GM23338 (cell line): ENCODE results near the gene SNRPA1. TPM values are rescaled to one million over a fixed set of nuclear protein-coding genes. Genes with fewer than 3 reads are reported as not detected.

Experiments used
- ATAC-seq: fragments of 200-7000 bp; cut with Tn5 transposase; 3 replicates; pipeline ENCODE4 v1.9.1; 2020
- DNase-seq: peaks from one replicate; pipeline ENCODE4 v3.0.0-alpha.2; 2015; ENCODE audit warnings: low spot score
- H2AFZ ChIP-seq: fragments of 200-600 bp; sonication (generic); 2 replicates; pipeline ENCODE4 v1.8.0; 2016; ENCODE audit warnings: antibody characterized with exemption, mild to moderate bottlenecking, moderate library complexity
- H3F3A ChIP-seq: fragments of 200-600 bp; sonication (generic); replicated peaks from 2 replicates; pipeline ENCODE4 v1.8.0; 2017; ENCODE audit warnings: antibody characterized with exemption, mixed run types, low read depth
- H3K27ac ChIP-seq: fragments of 200-600 bp; sonication (generic); 2 replicates; pipeline ENCODE4 v1.6.1; 2016; ENCODE audit warnings: low read depth
- H3K27me3 ChIP-seq: fragments of 200-600 bp; sonication (generic); 2 replicates; pipeline ENCODE4 v1.8.0; 2016; ENCODE audit warnings: mild to moderate bottlenecking, mixed run types, moderate library complexity; ENCODE audit not compliant: insufficient read depth
- H3K36me3 ChIP-seq: fragments of 200-600 bp; sonication (generic); 2 replicates; pipeline ENCODE4 v1.8.0; 2016; ENCODE audit warnings: mild to moderate bottlenecking; ENCODE audit not compliant: insufficient read depth
- H3K4me1 ChIP-seq: fragments of 200-600 bp; sonication (generic); 2 replicates; pipeline ENCODE4 v1.8.0; 2016; ENCODE audit warnings: mild to moderate bottlenecking, moderate library complexity; ENCODE audit not compliant: insufficient read depth
- H3K4me2 ChIP-seq: fragments of 200-600 bp; sonication (generic); 2 replicates; pipeline ENCODE4 v1.7.1; 2017; ENCODE audit warnings: mixed run types
- H3K4me3 ChIP-seq: fragments of 200-600 bp; sonication (generic); 2 replicates; pipeline ENCODE4 v1.6.1; 2016; ENCODE audit warnings: mixed run types
- H3K79me2 ChIP-seq: fragments of 200-600 bp; sonication (generic); replicated peaks from 2 replicates; pipeline ENCODE4 v1.8.0; 2017; ENCODE audit warnings: mild to moderate bottlenecking; ENCODE audit not compliant: insufficient read depth
- H3K9me2 ChIP-seq: fragments of 200-600 bp; sonication (generic); 2 replicates; pipeline ENCODE4 v1.8.0; 2017; ENCODE audit not compliant: insufficient read depth
- H4K20me1 ChIP-seq: fragments of 200-600 bp; sonication (generic); replicated peaks from 2 replicates; pipeline ENCODE4 v1.8.0; 2017; ENCODE audit warnings: mild to moderate bottlenecking; ENCODE audit not compliant: insufficient read depth
- H3K27ac Mint-ChIP-seq: 2 replicates; pipeline ENCODE4 v1.8.0; 2020; ENCODE audit warnings: inconsistent platforms, mild to moderate bottlenecking, moderate library complexity, mixed read lengths
- H3K27me3 Mint-ChIP-seq: 3 replicates; pipeline ENCODE4 v1.8.0; 2022; ENCODE audit warnings: low read depth, mild to moderate bottlenecking, moderate library complexity, mixed read lengths, inconsistent platforms; ENCODE audit not compliant: insufficient read depth, poor library complexity
- H3K36me3 Mint-ChIP-seq: 3 replicates; pipeline ENCODE4 v1.8.0; 2021; ENCODE audit warnings: low read depth, mild to moderate bottlenecking, inconsistent platforms, moderate library complexity, mixed read lengths
- H3K4me1 Mint-ChIP-seq: 3 replicates; pipeline ENCODE4 v1.8.0; 2020; ENCODE audit warnings: mild to moderate bottlenecking, inconsistent platforms, mixed read lengths
- H3K4me3 Mint-ChIP-seq: 3 replicates; pipeline ENCODE4 v1.8.0; 2021; ENCODE audit warnings: moderate library complexity, mild to moderate bottlenecking, inconsistent platforms, mixed read lengths
- H3K9me3 Mint-ChIP-seq: 3 replicates; pipeline ENCODE4 v1.8.0; 2020; ENCODE audit warnings: moderate library complexity, mild to moderate bottlenecking, inconsistent platforms, mixed read lengths
- EZH2 ChIP-seq: fragments of 200-600 bp; sonication (generic); IDR thresholded peaks from one replicate; pipeline ENCODE4 v1.8.0; 2017; ENCODE audit warnings: antibody characterized with exemption, mild to moderate bottlenecking, low read depth; ENCODE audit not compliant: unreplicated experiment
- polyA plus RNA-seq: library from polyadenylated mRNA; unstranded; fragments of >200 nt; fragmentation: Nextera tagmentation; extraction: Ambion mirVana; gene quantifications from 2 replicates; pipeline ENCODE4 v1.2.1, GENCODE V29; 2016
- total RNA-seq: library from RNA; depleted of rRNA; stranded (reverse); fragments of >200 nt; shearing (Covaris generic); gene quantifications from 2 replicates; pipeline ENCODE4 v1.2.3, GENCODE V29; 2014
- TF ChIP-seq, protein P1 (sequence below), 2 experiments: fragments of 200-600 bp in 1 of 2; sonication (generic) in 1 of 2; conservative IDR thresholded peaks; 2 replicates each; pipeline versions ENCODE4 v1.5.1 to v1.6.1; 2016 to 2017; ENCODE audit warnings: antibody characterized with exemption in 2 of 2, low read depth in 2 of 2, mild to moderate bottlenecking in 2 of 2, moderate library complexity in 1 of 2
- TF ChIP-seq, protein P2 (sequence below): fragments of 250-450 bp; sonication (Bioruptor Pico); IDR thresholded peaks from 2 replicates; pipeline ENCODE4 v1.5.0; 2020; ENCODE audit warnings: mild to moderate bottlenecking, moderate library complexity

SNRPA1 gene
- total and polyA plus RNA-seq, 2 experiments from 2014 or later, result 170 to 361 TPM

DNA sequence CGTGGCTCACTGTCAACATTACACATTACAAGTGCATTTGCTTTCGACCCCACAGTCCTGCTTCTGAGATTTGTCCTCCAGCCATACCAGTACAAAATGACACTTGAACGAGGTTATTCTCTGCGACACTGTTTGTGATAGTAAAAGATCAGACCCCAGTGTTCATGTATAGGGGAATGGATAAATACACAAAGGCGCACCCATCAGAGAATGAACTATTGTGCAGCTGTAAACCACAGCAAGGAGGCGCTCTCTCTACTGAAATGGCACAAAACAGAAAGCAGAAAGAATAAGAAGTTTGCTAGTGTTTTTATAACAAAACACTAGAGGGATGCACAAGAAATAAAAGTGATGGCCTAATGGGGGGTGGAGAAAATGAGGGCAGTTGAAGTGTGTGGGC, 38.3 kb downstream of the SNRPA1 start:
- H2AFZ ChIP-seq, result no peak overlapping the region
- Mint-ChIP-seq H3K27me3 (peaks cover 14% of the 10 kb centered on the region), H3K9me3 (no peaks in the 10 kb centered on the region), H3K4me3 (no peak overlapping the region), H3K36me3 (no peaks in the 10 kb centered on the region), H3K4me1 (peaks cover 40% of the 10 kb centered on the region), H3K27ac (no peak overlapping the region)
- H3K4me1 ChIP-seq, result peaks cover 8% of the 10 kb centered on the region
- no peak for ATAC-seq
- H4K20me1 ChIP-seq, result no peaks in the 10 kb centered on the region
- peaks cover 17% of the 10 kb centered on the region for H3K27me3 ChIP-seq
- peaks cover 4% of the 10 kb centered on the region; the same call in 1 of the 2 replicates for H3F3A ChIP-seq
- no peaks in the 10 kb centered on the region for H3K9me2 ChIP-seq
- no peak overlapping the region for H3K4me2 ChIP-seq
- peak; percentile 52 for DNase-seq
- no peak overlapping the region for H3K27ac ChIP-seq
- no peaks in the 10 kb centered on the region for H3K36me3 ChIP-seq
- no peaks in the 10 kb centered on the region for H3K79me2 ChIP-seq
- TF ChIP-seq, protein P1, sequence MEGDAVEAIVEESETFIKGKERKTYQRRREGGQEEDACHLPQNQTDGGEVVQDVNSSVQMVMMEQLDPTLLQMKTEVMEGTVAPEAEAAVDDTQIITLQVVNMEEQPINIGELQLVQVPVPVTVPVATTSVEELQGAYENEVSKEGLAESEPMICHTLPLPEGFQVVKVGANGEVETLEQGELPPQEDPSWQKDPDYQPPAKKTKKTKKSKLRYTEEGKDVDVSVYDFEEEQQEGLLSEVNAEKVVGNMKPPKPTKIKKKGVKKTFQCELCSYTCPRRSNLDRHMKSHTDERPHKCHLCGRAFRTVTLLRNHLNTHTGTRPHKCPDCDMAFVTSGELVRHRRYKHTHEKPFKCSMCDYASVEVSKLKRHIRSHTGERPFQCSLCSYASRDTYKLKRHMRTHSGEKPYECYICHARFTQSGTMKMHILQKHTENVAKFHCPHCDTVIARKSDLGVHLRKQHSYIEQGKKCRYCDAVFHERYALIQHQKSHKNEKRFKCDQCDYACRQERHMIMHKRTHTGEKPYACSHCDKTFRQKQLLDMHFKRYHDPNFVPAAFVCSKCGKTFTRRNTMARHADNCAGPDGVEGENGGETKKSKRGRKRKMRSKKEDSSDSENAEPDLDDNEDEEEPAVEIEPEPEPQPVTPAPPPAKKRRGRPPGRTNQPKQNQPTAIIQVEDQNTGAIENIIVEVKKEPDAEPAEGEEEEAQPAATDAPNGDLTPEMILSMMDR (conservative IDR thresholded peaks at IDR 0.05; ENCODE audit: low read depth in 2 of 2), result peak; percentile 63 to 69
- TF ChIP-seq, protein P2, sequence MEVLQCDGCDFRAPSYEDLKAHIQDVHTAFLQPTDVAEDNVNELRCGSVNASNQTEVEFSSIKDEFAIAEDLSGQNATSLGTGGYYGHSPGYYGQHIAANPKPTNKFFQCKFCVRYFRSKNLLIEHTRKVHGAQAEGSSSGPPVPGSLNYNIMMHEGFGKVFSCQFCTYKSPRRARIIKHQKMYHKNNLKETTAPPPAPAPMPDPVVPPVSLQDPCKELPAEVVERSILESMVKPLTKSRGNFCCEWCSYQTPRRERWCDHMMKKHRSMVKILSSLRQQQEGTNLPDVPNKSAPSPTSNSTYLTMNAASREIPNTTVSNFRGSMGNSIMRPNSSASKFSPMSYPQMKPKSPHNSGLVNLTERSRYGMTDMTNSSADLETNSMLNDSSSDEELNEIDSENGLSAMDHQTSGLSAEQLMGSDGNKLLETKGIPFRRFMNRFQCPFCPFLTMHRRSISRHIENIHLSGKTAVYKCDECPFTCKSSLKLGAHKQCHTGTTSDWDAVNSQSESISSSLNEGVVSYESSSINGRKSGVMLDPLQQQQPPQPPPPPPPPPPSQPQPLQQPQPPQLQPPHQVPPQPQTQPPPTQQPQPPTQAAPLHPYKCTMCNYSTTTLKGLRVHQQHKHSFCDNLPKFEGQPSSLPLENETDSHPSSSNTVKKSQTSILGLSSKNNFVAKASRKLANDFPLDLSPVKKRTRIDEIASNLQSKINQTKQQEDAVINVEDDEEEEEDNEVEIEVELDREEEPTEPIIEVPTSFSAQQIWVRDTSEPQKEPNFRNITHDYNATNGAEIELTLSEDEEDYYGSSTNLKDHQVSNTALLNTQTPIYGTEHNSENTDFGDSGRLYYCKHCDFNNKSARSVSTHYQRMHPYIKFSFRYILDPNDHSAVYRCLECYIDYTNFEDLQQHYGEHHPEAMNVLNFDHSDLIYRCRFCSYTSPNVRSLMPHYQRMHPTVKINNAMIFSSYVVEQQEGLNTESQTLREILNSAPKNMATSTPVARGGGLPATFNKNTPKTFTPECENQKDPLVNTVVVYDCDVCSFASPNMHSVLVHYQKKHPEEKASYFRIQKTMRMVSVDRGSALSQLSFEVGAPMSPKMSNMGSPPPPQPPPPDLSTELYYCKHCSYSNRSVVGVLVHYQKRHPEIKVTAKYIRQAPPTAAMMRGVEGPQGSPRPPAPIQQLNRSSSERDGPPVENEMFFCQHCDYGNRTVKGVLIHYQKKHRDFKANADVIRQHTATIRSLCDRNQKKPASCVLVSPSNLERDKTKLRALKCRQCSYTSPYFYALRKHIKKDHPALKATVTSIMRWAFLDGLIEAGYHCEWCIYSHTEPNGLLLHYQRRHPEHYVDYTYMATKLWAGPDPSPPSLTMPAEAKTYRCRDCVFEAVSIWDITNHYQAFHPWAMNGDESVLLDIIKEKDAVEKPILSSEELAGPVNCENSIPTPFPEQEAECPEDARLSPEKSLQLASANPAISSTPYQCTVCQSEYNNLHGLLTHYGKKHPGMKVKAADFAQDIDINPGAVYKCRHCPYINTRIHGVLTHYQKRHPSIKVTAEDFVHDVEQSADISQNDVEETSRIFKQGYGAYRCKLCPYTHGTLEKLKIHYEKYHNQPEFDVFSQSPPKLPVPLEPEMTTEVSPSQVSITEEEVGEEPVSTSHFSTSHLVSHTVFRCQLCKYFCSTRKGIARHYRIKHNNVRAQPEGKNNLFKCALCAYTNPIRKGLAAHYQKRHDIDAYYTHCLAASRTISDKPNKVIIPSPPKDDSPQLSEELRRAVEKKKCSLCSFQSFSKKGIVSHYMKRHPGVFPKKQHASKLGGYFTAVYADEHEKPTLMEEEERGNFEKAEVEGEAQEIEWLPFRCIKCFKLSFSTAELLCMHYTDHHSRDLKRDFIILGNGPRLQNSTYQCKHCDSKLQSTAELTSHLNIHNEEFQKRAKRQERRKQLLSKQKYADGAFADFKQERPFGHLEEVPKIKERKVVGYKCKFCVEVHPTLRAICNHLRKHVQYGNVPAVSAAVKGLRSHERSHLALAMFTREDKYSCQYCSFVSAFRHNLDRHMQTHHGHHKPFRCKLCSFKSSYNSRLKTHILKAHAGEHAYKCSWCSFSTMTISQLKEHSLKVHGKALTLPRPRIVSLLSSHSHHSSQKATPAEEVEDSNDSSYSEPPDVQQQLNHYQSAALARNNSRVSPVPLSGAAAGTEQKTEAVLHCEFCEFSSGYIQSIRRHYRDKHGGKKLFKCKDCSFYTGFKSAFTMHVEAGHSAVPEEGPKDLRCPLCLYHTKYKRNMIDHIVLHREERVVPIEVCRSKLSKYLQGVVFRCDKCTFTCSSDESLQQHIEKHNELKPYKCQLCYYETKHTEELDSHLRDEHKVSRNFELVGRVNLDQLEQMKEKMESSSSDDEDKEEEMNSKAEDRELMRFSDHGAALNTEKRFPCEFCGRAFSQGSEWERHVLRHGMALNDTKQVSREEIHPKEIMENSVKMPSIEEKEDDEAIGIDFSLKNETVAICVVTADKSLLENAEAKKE, result no peak
- TF ChIP-seq EZH2, result no peak
- no peak overlapping the region for H3K4me3 ChIP-seq
